ENCODE measurements around the gene LRRK2.

DNA sequence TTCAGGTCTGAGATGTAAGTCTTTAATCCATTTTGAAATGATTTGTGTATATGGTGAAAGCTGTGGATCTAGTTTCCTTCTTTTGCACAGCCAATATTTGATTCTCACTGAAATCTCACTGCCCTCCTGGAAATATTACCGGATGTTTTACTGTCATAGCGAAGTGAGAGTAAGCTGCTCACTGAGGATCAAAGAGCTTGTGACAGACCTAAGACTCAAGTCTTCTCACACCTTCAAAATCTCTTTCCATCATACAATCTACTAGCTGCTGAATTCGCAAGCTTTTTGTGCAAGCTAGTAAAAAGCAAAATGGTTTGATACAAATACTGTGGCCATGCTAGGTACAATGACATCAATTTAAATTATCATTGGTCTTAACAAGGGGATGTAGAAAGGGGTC is 3.9 kb downstream of the LRRK2 start:
- no peak for TF ChIP-seq SUZ12 (IDR thresholded peaks at IDR 0.05; ENCODE audit: extremely low read depth, insufficient read depth, insufficient read length)
- no peak for TF ChIP-seq YY1 (IDR thresholded peaks at IDR 0.05; ENCODE audit: insufficient read depth, insufficient read length)

Measured in NT2/D1 (cell line).